Mesenteric fat pad (tissue), 1 donor: ENCODE measurements around the gene HNRNPA1L2. TPM values are rescaled to one million over a fixed set of nuclear protein-coding genes. Genes with fewer than 3 reads are reported as not detected.
A peak's percentile ranks its signal among the peaks of the same experiment; 100 is the strongest.
"Not testable (repeated sequence)": the region's sequence is repeated elsewhere in the genome, so short reads cannot be mapped to it uniquely, and the experiment has no call there.

Experiments used
- DNase-seq: peaks from one replicate; pipeline ENCODE4 v3.0.0-alpha.2; 2020; ENCODE audit warnings: low spot score
- total RNA-seq: library from RNA; stranded (reverse); fragmentation: NEBNext Ultra II Directional; extraction: Animal tissue kit (Norgen Biotek cat#: 25700); gene quantifications from one replicate; pipeline ENCODE4 v1.2.1, GENCODE V29; 2021
- donor health status: DM: yes; HTN: yes; CAD: no.

Gene HNRNPA1L2
- total RNA-seq, 1 donor from 2014 or later = 2.3 TPM

- DNase-seq = no peak
These were observed 1.9 kb downstream of the HNRNPA1L2 start for GRCh38 chr13:52644108-52644507.

DNA sequence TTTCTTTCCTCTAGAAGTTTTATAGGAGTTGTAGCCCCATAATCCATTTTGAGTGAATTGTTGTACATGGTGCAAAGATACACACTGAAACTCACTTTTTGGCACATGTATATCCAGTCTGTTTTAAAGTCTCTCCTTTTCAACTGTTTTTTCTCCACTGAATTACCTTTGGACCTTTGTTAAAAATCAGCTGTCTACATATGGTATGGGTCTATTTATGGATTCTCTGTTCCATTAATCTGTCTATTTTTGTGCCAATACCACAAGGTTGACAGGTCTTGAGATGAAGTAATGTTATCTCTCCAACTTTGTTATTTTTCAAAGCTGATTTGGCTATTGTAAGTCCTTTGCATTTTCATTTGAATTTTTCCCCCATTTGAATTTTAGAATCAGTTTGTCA, 4.7 kb downstream of the HNRNPA1L2 start:
- DNase-seq = no peak

DNA sequence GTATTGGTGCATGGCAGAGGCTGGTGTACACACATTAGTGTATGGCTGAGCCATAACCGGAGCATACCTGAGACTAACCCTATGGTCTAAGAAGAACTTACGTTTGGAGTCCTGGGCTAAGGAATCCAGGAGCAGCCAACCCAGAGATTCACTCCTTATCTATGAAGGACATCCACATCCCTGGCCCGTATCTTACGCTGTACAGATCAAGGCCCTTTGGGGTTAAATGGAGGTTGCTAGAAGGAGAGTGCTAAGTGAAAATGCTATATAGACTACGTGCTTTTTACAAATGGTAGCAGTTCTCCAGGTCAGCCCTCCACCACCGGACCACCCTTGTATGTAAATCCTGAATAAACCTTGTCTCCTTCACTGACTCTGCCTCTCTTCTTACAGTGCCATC, 8.5 kb downstream of the HNRNPA1L2 start:
- DNase-seq = no peak

GRCh38 chr13:52651897-52652195, 9.6 kb downstream of the HNRNPA1L2 start:
- DNase-seq = no peak

- DNase-seq = peak; percentile 98
These were observed 10.2 kb downstream of the HNRNPA1L2 start, which contains the start of gene SUGT1 for GRCh38 chr13:52652196-52652979. SUGT1 (plus strand) TSS chr13:52652836; CDS start chr13:52652921, 85 bp downstream.

DNA sequence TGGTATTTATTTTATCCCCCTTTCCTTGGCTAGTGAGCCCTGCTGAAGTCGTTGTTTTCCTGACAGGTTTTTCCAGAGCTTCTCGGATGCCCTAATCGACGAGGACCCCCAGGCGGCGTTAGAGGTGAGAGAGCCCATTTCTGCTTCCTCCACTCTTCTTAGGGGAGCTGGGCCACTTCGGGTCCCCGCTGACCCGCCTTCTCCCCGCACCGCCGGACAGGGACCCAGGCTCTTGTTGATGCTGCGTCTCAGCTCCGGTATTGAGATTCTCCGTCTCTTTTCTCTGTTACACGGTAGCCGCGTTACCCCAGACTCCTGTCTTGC, 10.7 kb downstream of the HNRNPA1L2 start:
- no peak for DNase-seq

- DNase-seq = no peak
These were observed 17.1 kb downstream of the HNRNPA1L2 start for GRCh38 chr13:52659340-52659739.

DNA sequence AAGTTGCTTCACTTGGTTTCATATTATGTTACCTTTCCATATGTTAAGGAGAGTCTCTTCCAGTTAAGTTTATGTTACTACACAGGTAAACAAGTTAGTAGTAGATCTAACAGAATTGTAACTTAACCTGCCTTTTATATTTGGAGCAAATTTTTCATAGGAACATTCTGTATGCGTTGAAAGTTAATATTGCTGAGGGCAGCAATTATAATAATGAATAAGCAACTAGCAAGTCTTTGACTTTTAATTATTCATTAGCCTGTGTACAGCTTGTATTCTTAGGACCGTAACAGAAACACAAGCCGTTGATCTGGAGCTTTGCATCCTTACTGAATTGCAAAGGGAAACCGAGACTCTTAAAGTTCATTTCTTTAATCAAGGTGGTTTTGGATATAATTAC, 22.0 kb downstream of the HNRNPA1L2 start:
- no peak for DNase-seq

DNA sequence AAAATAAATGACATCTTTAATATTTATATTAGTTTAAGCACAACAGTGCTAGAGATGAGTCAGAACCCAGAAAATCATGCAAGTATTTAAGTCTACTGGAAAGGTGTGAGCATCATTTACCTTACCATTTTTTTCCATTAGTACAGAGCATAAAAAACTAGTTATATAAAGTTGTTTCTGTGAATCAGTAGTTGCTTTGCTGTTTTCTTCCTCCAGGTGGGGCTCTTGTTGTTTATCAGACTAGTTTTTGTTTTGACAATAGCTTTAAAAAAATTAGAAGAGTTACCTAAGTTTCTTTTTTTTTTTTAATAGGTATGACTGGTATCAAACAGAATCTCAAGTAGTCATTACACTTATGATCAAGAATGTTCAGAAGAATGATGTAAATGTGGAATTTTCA, 23.1 kb downstream of the HNRNPA1L2 start:
- no peak for DNase-seq

DNA sequence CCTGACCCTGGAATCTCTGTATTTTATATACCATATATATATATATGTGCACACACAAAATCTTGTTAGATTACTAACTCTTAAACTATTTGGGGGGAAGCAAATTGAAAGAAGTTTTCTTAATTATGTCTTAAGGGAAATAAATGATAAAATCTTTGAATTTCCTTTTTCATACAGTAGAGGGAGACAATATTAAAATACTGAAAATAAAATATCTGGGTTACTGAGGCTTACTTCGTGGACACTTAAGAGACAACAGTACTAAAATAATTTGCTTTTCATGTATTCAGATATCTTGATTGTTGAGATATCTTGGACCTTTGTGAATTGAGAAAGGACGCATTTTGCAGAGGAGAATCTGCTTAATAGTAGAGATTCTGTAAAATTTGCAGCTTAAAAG, 27.4 kb downstream of the HNRNPA1L2 start:
- no peak for DNase-seq

GRCh38 chr13:52670726-52671125, 28.5 kb downstream of the HNRNPA1L2 start:
- no peak for DNase-seq

DNA sequence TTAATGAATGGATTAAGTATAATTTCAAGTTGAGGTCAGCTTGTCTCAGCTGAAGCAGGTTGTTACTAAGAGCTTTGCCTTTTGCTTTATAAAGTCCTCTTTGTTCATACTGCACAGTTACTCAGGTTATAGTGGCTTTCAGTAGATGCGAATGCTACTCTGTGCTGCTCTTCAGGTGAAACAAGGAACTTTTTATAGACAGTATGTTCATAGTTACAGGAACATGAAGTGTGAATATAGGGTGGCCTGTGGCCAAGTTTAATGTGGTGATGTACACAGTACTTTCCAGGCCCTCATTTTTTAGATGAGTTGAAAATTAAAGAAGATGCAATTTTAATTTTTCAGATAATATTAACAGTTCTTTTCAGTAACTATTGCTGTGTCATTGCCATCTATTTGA, 31.2 kb downstream of the HNRNPA1L2 start:
- no peak for DNase-seq

- DNase-seq = no peak
These were observed 35.6 kb downstream of the HNRNPA1L2 start for GRCh38 chr13:52677823-52678222.

DNA sequence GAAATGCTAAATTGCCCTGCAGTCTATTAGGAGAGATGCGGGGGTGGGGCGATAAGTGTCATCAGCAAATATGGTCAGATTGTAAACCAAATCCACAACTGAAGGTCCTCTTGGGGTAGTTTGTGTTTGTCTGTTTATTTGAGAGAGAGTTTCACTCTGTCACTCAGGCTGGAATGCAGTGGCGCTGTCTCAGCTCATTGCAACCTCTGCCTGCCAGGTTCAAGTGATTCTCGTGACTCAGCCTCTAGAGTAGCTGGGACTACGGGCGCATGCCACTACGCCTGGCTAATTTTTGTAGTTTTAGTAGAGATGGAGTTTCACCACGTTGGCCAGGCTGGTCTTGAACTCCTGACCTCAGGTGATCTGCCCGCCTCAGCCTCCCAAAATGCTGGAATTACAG, 43.6 kb downstream of the HNRNPA1L2 start:
- DNase-seq = not testable (repeated sequence)

DNA sequence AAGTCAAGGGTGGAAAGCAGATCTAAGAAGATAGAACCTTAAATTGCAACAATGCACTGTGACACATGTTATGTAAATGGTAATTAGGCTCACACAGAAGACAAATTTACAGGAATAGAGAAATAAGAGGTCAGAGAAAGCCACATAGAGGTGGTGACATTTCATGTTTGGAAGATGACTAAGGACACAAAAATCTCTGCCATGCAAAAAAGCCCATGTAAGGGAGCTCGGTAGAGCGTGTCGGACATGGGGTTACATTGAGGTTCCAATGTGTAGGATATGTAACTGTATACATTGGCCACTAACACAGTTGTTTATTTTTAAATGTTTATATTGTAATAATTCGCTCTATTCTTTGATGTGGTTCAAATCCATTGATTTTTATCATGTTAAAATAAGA, 44.1 kb downstream of the HNRNPA1L2 start:
- DNase-seq = no peak

Other genes with a start within 250 kb of the HNRNPA1L2 start
- gene THSD1, start 236.3 kb upstream of the HNRNPA1L2 start, total RNA-seq = 6.7 TPM
- 34.7 TPM for gene VPS36, start 191.8 kb upstream of the HNRNPA1L2 start, total RNA-seq
- 8.3 TPM for gene CKAP2, start 187.0 kb upstream of the HNRNPA1L2 start, total RNA-seq
- gene SUGT1, start 10.4 kb downstream of the HNRNPA1L2 start, total RNA-seq = 43.8 TPM
- gene CNMD, start 97.4 kb downstream of the HNRNPA1L2 start, total RNA-seq = not detected
- not detected for gene PCDH8, start 206.2 kb downstream of the HNRNPA1L2 start, total RNA-seq